Measurements from ENCODE around the gene NCAM2.

NCAM2 gene

DNA sequence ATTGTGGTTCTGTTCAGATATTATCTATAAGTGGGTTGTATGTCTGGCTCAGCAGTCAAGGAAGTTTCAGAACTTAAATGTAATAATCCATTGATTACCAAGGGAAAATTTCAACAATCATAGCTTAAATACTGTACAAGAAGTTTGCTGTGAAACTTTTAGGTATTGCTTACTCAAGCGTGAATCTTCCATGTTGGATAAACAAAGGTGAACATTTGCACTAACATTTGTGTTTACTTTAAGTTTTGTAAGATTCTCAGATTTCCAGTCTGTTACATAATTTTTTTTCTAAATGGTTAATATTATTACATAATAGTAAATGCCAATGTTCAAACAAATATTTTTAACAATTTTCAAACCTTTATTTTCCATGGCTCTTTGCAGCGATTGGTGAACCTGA, 285.6 kb downstream of the NCAM2 start:
- Histone ChIP-seq H3K27ac (ENCODE audit: low read length) (no peak overlapping the region), H3K9me3 (ENCODE audit: control insufficient read depth in 1 of 2, low read length in 2 of 2) (no peaks in the 10 kb centered on the region), H3K4me1 (ENCODE audit: control insufficient read depth in 1 of 2, insufficient read depth in 2 of 2, low read length in 2 of 2) (no peaks in the 10 kb centered on the region), H3K4me3 (ENCODE audit: low read depth in 1 of 2, low read length in 2 of 2) (no peak overlapping the region), H3K36me3 (ENCODE audit: control insufficient read depth in 1 of 2, insufficient read depth in 2 of 2, low read length in 2 of 2) (no peaks in the 10 kb centered on the region), H3K27me3 (ENCODE audit: low read depth, low read length) (no peaks in the 10 kb centered on the region)

DNA sequence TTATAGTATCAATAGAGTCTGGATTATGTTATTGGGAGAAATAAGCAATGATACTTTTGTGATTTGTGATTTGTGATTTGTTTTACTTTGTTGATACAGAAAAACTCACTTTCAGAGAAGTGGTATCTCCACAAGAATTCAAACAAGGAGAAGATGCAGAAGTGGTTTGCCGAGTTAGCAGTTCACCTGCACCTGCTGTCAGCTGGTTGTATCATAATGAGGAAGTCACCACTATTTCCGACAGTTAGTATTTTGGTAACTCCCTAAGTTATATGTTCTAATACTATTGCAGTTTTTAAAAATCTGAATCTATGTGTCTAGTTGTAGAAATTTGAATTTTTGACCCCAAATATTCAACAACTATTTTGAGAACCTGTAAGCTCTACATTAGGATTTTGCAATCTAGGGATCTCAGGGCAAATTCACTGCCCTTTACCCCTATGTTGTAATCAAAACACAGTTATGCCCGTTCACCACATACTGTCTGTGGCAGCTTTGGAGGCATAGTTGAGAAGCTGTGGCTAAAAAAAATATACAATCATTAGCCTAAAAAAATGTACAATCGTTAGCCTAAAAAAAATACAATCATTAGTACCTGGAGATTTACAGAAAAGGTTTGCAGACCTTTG, 288.1 kb downstream of the NCAM2 start:
- Histone ChIP-seq H3K36me3 (ENCODE audit: control insufficient read depth in 1 of 2, insufficient read depth in 2 of 2, low read length in 2 of 2) (no peaks in the 10 kb centered on the region), H3K4me1 (ENCODE audit: control insufficient read depth in 1 of 2, insufficient read depth in 2 of 2, low read length in 2 of 2) (no peaks in the 10 kb centered on the region), H3K4me3 (ENCODE audit: low read depth in 1 of 2, low read length in 2 of 2) (no peak overlapping the region), H3K9me3 (ENCODE audit: control insufficient read depth in 1 of 2, low read length in 2 of 2) (no peaks in the 10 kb centered on the region), H3K27ac (ENCODE audit: low read length) (no peak overlapping the region), H3K27me3 (ENCODE audit: low read depth, low read length) (no peaks in the 10 kb centered on the region)

DNA sequence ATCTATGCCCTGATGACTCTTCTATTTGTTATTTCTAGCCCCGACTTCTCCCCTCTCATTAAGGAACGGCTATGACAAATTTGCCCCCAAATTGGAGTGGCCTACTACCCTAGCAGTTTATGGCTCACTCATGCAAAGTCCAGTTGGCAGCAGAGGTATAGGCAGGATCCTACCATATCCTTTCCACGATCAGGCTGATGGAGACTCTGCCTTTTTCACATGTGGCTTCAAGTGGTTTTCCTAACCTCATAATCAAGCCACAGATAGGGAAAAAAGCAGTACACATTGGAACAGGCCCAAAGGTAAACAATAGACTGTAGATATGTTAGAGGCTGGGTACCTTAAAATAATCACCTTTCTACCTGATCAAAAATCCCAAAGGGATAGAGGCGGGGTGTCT, 292.5 kb downstream of the NCAM2 start:
- H3K4me3 ChIP-seq (ENCODE audit: low read depth in 1 of 2, low read length in 2 of 2), result no peak overlapping the region
- no peaks in the 10 kb centered on the region for H3K4me1 ChIP-seq (ENCODE audit: control insufficient read depth in 1 of 2, insufficient read depth in 2 of 2, low read length in 2 of 2)
- no peaks in the 10 kb centered on the region for H3K36me3 ChIP-seq (ENCODE audit: control insufficient read depth in 1 of 2, insufficient read depth in 2 of 2, low read length in 2 of 2)
- H3K9me3 ChIP-seq (ENCODE audit: control insufficient read depth in 1 of 2, low read length in 2 of 2), result no peaks in the 10 kb centered on the region
- H3K27me3 ChIP-seq (ENCODE audit: low read depth, low read length), result no peaks in the 10 kb centered on the region
- no peak overlapping the region for H3K27ac ChIP-seq (ENCODE audit: low read length)

DNA sequence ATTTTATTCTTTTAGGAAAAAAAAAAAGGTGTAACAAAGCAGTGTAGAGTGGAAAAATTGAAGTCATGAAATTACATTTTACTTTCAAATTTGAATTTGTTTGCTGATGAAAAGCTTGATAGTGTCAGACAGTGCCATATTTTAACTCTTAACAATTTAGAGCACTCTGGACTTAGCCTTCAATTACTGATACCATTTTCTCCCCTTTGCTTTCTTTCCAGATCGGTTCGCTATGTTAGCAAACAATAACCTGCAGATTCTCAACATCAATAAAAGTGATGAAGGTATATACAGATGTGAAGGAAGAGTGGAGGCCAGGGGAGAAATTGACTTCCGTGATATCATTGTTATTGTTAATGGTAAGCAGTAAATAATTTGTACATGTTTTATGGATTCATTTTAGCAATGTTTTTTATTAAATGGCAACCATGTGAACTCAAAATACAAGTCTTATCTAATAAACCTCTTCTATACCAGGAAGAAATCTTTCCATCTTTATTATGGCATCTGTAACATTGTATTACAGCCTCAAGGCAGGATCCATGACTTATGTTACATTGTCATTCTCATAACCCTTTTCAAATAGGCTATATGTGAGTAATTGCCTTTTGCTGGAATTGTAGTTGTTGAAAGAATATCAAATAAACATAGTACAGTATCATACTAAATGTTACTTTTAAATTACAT, 293.8 kb downstream of the NCAM2 start:
- Histone ChIP-seq H3K4me1 (ENCODE audit: control insufficient read depth in 1 of 2, insufficient read depth in 2 of 2, low read length in 2 of 2) (no peaks in the 10 kb centered on the region), H3K27me3 (ENCODE audit: low read depth, low read length) (no peaks in the 10 kb centered on the region), H3K36me3 (ENCODE audit: control insufficient read depth in 1 of 2, insufficient read depth in 2 of 2, low read length in 2 of 2) (no peaks in the 10 kb centered on the region), H3K27ac (ENCODE audit: low read length) (no peak overlapping the region), H3K4me3 (ENCODE audit: low read depth in 1 of 2, low read length in 2 of 2) (no peak overlapping the region), H3K9me3 (ENCODE audit: control insufficient read depth in 1 of 2, low read length in 2 of 2) (no peaks in the 10 kb centered on the region)

DNA sequence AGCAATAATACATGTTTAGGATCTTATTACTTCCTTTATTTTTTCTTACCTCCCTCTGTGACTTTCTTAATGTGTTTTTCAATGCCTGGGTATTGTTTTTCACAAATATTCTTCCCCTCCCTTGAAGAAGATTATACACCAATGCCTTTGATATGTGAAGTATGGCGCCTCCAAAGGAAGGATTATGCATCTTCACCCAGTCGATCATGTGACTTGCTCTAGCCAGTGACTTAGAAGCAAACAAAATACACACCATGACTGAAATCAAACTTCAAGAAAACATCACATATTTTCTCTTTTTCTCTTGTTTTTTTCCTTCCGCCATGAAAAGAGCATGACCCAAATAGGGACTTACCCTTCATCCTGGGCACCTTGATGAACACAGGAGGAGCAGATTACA, 297.1 kb downstream of the NCAM2 start:
- no peak overlapping the region for H3K27ac ChIP-seq (ENCODE audit: low read length)
- no peak overlapping the region for H3K4me3 ChIP-seq (ENCODE audit: low read depth in 1 of 2, low read length in 2 of 2)
- H3K9me3 ChIP-seq (ENCODE audit: control insufficient read depth in 1 of 2, low read length in 2 of 2), result no peaks in the 10 kb centered on the region
- H3K27me3 ChIP-seq (ENCODE audit: low read depth, low read length), result no peaks in the 10 kb centered on the region
- H3K4me1 ChIP-seq (ENCODE audit: control insufficient read depth in 1 of 2, insufficient read depth in 2 of 2, low read length in 2 of 2), result no peaks in the 10 kb centered on the region
- no peaks in the 10 kb centered on the region for H3K36me3 ChIP-seq (ENCODE audit: control insufficient read depth in 1 of 2, insufficient read depth in 2 of 2, low read length in 2 of 2)

DNA sequence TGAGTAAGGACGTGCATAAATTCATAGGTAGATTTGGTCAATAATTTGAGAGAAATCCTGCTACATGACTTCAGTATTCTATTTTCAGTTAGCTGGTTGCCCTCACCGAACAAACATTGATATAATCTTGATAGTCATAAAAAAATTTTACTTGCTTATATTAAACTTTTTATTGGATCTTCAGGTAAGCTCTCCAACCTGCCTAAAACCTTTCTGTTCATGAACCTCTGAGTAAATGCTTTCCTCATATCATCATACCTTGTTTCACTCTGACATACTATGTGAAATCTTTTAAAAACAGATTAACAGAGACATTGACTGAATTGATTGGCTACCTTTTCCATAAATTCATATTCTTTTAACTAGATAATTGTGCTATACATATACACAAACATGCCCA, 299.0 kb downstream of the NCAM2 start:
- Histone ChIP-seq H3K27ac (ENCODE audit: low read length) (no peak overlapping the region), H3K4me3 (ENCODE audit: low read depth in 1 of 2, low read length in 2 of 2) (no peak overlapping the region), H3K36me3 (ENCODE audit: control insufficient read depth in 1 of 2, insufficient read depth in 2 of 2, low read length in 2 of 2) (no peaks in the 10 kb centered on the region), H3K9me3 (ENCODE audit: control insufficient read depth in 1 of 2, low read length in 2 of 2) (no peaks in the 10 kb centered on the region), H3K27me3 (ENCODE audit: low read depth, low read length) (no peaks in the 10 kb centered on the region), H3K4me1 (ENCODE audit: control insufficient read depth in 1 of 2, insufficient read depth in 2 of 2, low read length in 2 of 2) (no peaks in the 10 kb centered on the region)

DNA sequence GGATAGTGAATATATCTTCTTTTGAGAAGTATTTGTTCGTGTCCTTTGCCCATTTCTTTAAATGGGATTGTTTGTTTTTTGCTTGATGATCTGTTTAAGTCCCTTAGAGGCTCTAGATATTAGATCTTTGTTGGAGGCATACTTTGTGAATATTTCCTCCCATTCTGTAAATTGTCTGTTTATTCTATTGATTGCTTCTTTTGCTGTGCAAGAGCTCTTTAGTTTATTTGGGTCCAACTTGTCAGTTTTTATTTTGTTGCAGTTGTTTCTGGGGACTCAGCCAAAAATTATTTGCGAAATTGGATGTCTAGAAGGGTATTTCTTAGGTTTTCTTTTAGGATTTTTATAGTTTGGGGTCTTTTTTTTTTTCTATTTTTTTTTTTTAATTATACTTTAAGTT, 302.8 kb downstream of the NCAM2 start:
- Histone ChIP-seq H3K4me3 (ENCODE audit: low read depth in 1 of 2, low read length in 2 of 2) (no peak overlapping the region), H3K36me3 (ENCODE audit: control insufficient read depth in 1 of 2, insufficient read depth in 2 of 2, low read length in 2 of 2) (no peaks in the 10 kb centered on the region), H3K9me3 (ENCODE audit: control insufficient read depth in 1 of 2, low read length in 2 of 2) (no peaks in the 10 kb centered on the region), H3K27me3 (ENCODE audit: low read depth, low read length) (no peaks in the 10 kb centered on the region), H3K27ac (ENCODE audit: low read length) (no peak overlapping the region), H3K4me1 (ENCODE audit: control insufficient read depth in 1 of 2, insufficient read depth in 2 of 2, low read length in 2 of 2) (no peaks in the 10 kb centered on the region)

DNA sequence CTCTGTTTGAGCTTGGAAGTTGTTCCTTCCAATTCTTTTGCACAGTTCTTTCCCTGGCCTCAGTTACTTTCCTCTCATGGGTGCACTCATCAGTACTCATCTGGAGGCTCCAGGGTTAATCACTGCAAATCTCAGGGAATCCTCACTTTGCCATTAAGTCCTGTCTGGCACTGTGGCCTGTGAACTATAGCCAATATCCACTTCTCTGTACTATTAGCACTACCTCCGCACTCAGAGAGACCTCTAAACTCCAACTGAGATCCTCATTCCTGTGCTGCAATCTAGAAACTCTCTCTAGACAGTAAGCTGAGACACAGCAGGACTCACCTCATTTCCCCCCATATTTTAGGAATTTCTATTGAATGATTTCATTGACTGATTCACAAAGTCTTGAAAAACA, 311.3 kb downstream of the NCAM2 start:
- no peak overlapping the region for H3K27ac ChIP-seq (ENCODE audit: low read length)
- H3K9me3 ChIP-seq (ENCODE audit: control insufficient read depth in 1 of 2, low read length in 2 of 2), result no peaks in the 10 kb centered on the region
- no peaks in the 10 kb centered on the region for H3K4me1 ChIP-seq (ENCODE audit: control insufficient read depth in 1 of 2, insufficient read depth in 2 of 2, low read length in 2 of 2)
- H3K36me3 ChIP-seq (ENCODE audit: control insufficient read depth in 1 of 2, insufficient read depth in 2 of 2, low read length in 2 of 2), result no peaks in the 10 kb centered on the region
- no peak overlapping the region for H3K4me3 ChIP-seq (ENCODE audit: low read depth in 1 of 2, low read length in 2 of 2)
- H3K27me3 ChIP-seq (ENCODE audit: low read depth, low read length), result no peaks in the 10 kb centered on the region

DNA sequence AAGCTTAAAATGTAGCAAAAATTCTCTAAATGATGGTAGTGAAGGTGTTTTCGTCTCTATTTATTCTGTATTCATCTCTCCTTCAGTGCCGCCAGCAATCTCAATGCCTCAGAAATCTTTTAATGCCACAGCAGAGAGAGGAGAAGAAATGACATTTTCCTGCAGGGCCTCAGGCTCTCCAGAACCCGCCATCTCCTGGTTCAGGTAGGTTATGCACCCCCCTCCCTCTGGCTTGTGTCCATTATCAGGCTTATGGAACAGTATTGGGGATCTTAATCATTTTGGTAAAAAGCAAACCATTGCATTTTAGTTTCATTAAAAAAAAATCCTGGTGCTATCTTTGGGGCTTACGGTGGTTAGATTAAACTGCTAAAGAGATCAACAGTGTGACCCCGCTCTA, 326.1 kb downstream of the NCAM2 start:
- Histone ChIP-seq H3K27me3 (ENCODE audit: low read depth, low read length) (no peaks in the 10 kb centered on the region), H3K27ac (ENCODE audit: low read length) (no peak overlapping the region), H3K4me1 (ENCODE audit: control insufficient read depth in 1 of 2, insufficient read depth in 2 of 2, low read length in 2 of 2) (no peaks in the 10 kb centered on the region), H3K9me3 (ENCODE audit: control insufficient read depth in 1 of 2, low read length in 2 of 2) (no peaks in the 10 kb centered on the region), H3K36me3 (ENCODE audit: control insufficient read depth in 1 of 2, insufficient read depth in 2 of 2, low read length in 2 of 2) (no peaks in the 10 kb centered on the region), H3K4me3 (ENCODE audit: low read depth in 1 of 2, low read length in 2 of 2) (no peak overlapping the region)

DNA sequence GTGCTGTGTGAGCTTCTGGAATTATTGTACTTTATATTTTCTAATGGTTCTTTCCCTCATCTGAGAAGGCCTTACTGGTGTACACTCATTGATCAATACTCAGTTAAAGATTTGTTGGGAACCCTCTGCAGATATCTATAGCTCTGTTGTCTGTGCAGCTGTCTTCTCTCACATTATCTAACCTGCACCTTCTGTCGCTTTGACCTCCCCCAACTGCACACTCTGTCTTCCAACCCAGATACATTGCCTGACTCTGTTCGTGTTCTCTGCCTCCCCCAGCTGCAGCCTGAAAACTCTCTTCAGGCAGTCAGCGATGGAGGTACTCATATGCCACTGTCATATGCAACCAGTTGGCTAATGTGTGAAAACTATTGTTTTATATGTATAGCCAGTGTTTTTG, 334.3 kb downstream of the NCAM2 start:
- H3K9me3 ChIP-seq (ENCODE audit: control insufficient read depth in 1 of 2, low read length in 2 of 2), result no peaks in the 10 kb centered on the region
- no peaks in the 10 kb centered on the region for H3K4me1 ChIP-seq (ENCODE audit: control insufficient read depth in 1 of 2, insufficient read depth in 2 of 2, low read length in 2 of 2)
- no peaks in the 10 kb centered on the region for H3K36me3 ChIP-seq (ENCODE audit: control insufficient read depth in 1 of 2, insufficient read depth in 2 of 2, low read length in 2 of 2)
- no peak overlapping the region for H3K27ac ChIP-seq (ENCODE audit: low read length)
- H3K27me3 ChIP-seq (ENCODE audit: low read depth, low read length), result no peaks in the 10 kb centered on the region
- H3K4me3 ChIP-seq (ENCODE audit: low read depth in 1 of 2, low read length in 2 of 2), result no peak overlapping the region

DNA sequence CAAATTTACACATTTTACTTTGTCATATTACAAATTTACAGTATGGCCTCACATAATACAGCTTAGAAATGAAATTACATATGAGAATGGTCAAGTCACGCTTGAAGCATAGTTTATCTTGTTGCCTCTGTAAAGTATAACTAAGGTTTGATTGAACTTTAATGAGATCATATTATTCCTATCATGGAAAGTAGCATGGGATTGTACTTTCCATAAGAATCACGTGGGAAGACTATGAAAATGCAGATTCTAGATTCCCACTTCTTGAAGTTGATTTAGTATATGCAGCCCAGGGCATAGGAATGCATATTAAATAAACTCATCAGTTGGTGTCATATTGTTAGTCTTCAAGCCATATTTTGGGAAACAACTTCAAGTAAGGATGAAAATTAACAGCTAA, 342.8 kb downstream of the NCAM2 start:
- Histone ChIP-seq H3K4me3 (ENCODE audit: low read depth in 1 of 2, low read length in 2 of 2) (no peak overlapping the region), H3K36me3 (ENCODE audit: control insufficient read depth in 1 of 2, insufficient read depth in 2 of 2, low read length in 2 of 2) (no peaks in the 10 kb centered on the region), H3K4me1 (ENCODE audit: control insufficient read depth in 1 of 2, insufficient read depth in 2 of 2, low read length in 2 of 2) (no peaks in the 10 kb centered on the region), H3K27me3 (ENCODE audit: low read depth, low read length) (no peaks in the 10 kb centered on the region), H3K9me3 (ENCODE audit: control insufficient read depth in 1 of 2, low read length in 2 of 2) (peaks cover 0 to 20% of the 10 kb centered on the region in 2 donors), H3K27ac (ENCODE audit: low read length) (no peak overlapping the region)

DNA sequence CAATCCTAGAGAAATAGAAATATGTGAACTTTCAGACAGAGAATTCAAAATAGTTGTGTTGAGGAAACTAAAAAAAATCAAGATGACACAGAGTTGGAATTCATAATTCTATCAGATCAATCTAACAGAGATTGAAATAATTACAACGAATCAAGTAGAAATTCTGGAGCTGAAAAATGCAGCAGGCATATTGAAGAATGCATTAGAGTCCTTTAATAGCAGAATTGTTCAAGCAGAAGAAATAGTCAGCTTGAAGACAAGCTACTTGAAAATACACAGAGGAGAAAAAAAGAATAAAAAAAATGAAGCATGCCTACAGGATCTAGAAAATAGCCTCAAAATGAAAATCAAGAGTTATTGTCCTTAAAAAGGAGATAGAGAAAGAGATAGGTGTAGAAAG, 347.1 kb downstream of the NCAM2 start:
- H3K4me3 ChIP-seq (ENCODE audit: low read depth in 1 of 2, low read length in 2 of 2), result no peak overlapping the region
- H3K27me3 ChIP-seq (ENCODE audit: low read depth, low read length), result no peaks in the 10 kb centered on the region
- H3K9me3 ChIP-seq (ENCODE audit: control insufficient read depth in 1 of 2, low read length in 2 of 2), result peaks cover 0 to 20% of the 10 kb centered on the region in 2 donors
- H3K36me3 ChIP-seq (ENCODE audit: control insufficient read depth in 1 of 2, insufficient read depth in 2 of 2, low read length in 2 of 2), result no peaks in the 10 kb centered on the region
- no peak overlapping the region for H3K27ac ChIP-seq (ENCODE audit: low read length)
- no peaks in the 10 kb centered on the region for H3K4me1 ChIP-seq (ENCODE audit: control insufficient read depth in 1 of 2, insufficient read depth in 2 of 2, low read length in 2 of 2)
